Type B pancreatic cell (in vitro differentiated cells): ENCODE results near the gene WDR53. TPM values are rescaled to one million over a fixed set of nuclear protein-coding genes. Genes with fewer than 3 reads are reported as not detected.
A peak's percentile ranks its signal among the peaks of the same experiment; 100 is the strongest.

Experiments used
- DNase-seq: peaks from one replicate; pipeline ENCODE4 v3.0.0; 2021; ENCODE audit warnings: mixed read lengths; ENCODE audit not compliant: unreplicated experiment; ENCODE audit errors: extremely low spot score
- H3K27ac Mint-ChIP-seq: 2 replicates; pipeline ENCODE4 v1.8.0; 2021; ENCODE audit warnings: mild to moderate bottlenecking, mixed read lengths
- H3K27me3 Mint-ChIP-seq: 2 replicates; pipeline ENCODE4 v1.8.0; 2021; ENCODE audit warnings: mixed read lengths
- H3K36me3 Mint-ChIP-seq: 2 replicates; pipeline ENCODE4 v1.8.0; 2021; ENCODE audit warnings: mixed read lengths
- H3K4me1 Mint-ChIP-seq: one replicate; pipeline ENCODE4 v1.8.0; 2021; ENCODE audit warnings: mixed read lengths; ENCODE audit not compliant: unreplicated experiment
- H3K4me3 Mint-ChIP-seq: 2 replicates; pipeline ENCODE4 v1.8.0; 2021; ENCODE audit warnings: mild to moderate bottlenecking, mixed read lengths
- H3K9me3 Mint-ChIP-seq: 2 replicates; pipeline ENCODE4 v1.8.0; 2021; ENCODE audit warnings: mixed read lengths
- CTCF ChIP-seq: fragments of 200-600 bp; sonication (generic); conservative IDR thresholded peaks from 2 replicates; pipeline ENCODE4 v1.5.0; 2021; ENCODE audit warnings: antibody characterized with exemption, mild to moderate bottlenecking
- total RNA-seq: library from RNA; stranded (reverse); gene quantifications from 2 replicates; pipeline ENCODE4 v1.2.1, GENCODE V29; 2021; ENCODE audit warnings: low replicate concordance

Gene WDR53
- total RNA-seq, 1 donor from 2014 or later = 17.1 TPM

DNA sequence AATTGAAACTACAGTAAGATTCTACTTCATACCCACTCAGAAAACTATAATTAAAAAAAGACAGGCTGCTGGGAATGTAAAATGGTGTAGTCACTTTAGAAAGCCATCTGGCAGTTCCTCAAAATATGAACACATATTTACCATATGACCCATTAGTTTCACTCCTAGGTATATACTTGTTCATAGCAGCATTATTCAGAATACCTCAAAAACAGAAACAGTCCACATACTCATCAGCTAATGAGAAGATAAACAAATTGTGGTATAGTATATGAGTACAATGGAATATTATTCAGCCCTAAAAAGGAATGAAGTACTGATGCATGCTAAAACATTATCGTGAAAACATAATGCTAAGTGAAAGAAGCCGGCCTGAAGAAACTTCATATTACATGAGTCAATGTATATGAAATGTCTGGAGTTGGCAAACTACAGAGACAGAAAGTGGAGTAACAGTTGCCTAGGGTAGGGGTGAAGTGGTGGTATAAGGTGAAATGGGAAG lies 23.8 kb downstream of the WDR53 start:
- TF ChIP-seq CTCF = no peak
- DNase-seq = no peak
- H3K27me3 Mint-ChIP-seq = peaks cover 4% of the 10 kb centered on the region
- no peak overlapping the region for H3K4me3 Mint-ChIP-seq
- H3K4me1 Mint-ChIP-seq = no peaks in the 10 kb centered on the region
- no peaks in the 10 kb centered on the region for H3K36me3 Mint-ChIP-seq
- no peak overlapping the region for H3K27ac Mint-ChIP-seq
- H3K9me3 Mint-ChIP-seq = no peaks in the 10 kb centered on the region

DNA sequence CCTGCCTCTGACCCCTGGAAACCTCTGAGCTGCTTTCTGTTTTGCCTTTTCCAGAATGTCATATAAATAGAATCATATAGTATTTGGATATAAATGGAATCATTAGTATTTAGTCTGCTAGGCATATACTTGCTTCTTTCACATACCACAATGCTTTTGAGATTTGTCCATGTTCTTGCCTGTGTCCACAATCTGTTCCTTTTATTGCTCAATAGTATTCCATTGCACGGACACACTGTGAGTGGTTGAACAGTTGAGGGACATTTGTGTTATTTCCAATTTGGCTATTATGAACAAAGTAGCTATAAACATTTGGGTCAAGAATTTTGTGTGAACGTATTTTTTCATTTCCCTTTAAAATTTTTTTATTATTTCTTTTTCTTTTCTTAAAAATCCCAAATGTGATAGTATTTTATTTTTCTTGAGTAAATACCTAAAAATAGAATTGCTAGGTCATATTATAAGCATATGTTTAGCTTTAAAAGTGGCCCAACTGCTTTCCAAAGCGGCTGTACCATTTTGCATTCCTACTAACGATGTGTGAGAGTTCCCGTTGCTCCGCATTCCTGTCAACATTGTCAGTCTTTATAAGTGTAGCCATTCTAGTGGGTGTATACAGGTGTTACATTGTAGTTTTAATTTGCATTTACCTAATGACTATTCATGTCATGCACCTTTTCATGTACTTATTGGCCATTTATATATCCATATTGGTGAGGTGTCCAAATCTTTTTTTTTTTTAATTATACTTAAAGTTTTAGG lies 26.5 kb downstream of the WDR53 start:
- Mint-ChIP-seq H3K27ac (no peak overlapping the region), H3K4me1 (no peaks in the 10 kb centered on the region), H3K4me3 (no peak overlapping the region), H3K9me3 (no peaks in the 10 kb centered on the region), H3K36me3 (no peaks in the 10 kb centered on the region), H3K27me3 (peaks cover 9% of the 10 kb centered on the region)
- TF ChIP-seq CTCF = no peak
- DNase-seq = no peak

GRCh38 chr3:196537319-196537984 lies 30.9 kb downstream of the WDR53 start:
- no peaks in the 10 kb centered on the region for H3K9me3 Mint-ChIP-seq
- no peak overlapping the region for H3K4me3 Mint-ChIP-seq
- peak; percentile 84 for TF ChIP-seq CTCF
- no peaks in the 10 kb centered on the region for H3K4me1 Mint-ChIP-seq
- no peak overlapping the region for H3K27ac Mint-ChIP-seq
- H3K36me3 Mint-ChIP-seq = no peaks in the 10 kb centered on the region
- peaks cover 21% of the 10 kb centered on the region for H3K27me3 Mint-ChIP-seq
- no peak for DNase-seq

- H3K36me3 Mint-ChIP-seq = no peaks in the 10 kb centered on the region
- no peak overlapping the region for H3K27ac Mint-ChIP-seq
- no peaks in the 10 kb centered on the region for H3K4me1 Mint-ChIP-seq
- peaks cover 35% of the 10 kb centered on the region for H3K27me3 Mint-ChIP-seq
- DNase-seq = no peak
- no peak overlapping the region for H3K4me3 Mint-ChIP-seq
- H3K9me3 Mint-ChIP-seq = peaks cover 10% of the 10 kb centered on the region
- no peak for TF ChIP-seq CTCF
Measured at GRCh38 chr3:196533260-196533681, 35.1 kb downstream of the WDR53 start.

DNA sequence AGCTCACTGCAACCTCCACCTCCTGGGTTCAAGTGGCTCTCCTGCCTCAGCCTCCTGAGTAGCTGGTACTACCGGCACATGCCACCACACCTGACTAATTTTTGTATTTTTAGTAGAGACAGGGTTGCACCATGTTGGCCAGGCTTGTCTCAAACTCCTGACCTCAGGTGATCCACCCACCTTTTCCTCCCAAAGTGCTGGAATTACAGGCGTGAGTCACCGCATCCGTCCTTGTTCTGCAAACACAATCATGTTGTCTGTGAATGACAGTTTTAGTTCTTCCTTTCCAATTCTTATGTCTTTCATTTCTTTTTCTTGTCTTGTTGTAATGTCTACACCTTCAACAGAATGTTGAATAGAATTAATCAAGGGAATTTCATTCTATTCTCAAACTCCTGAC lies 36.9 kb downstream of the WDR53 start:
- no peak for TF ChIP-seq CTCF
- H3K36me3 Mint-ChIP-seq = no peaks in the 10 kb centered on the region
- no peak overlapping the region for H3K4me3 Mint-ChIP-seq
- H3K9me3 Mint-ChIP-seq = peaks cover 10% of the 10 kb centered on the region
- no peak for DNase-seq
- H3K27ac Mint-ChIP-seq = no peak overlapping the region
- peaks cover 35% of the 10 kb centered on the region for H3K27me3 Mint-ChIP-seq
- H3K4me1 Mint-ChIP-seq = no peaks in the 10 kb centered on the region
